HG02588 (cell line): Measurements from ENCODE around the gene TMEM81.

Experiments
- ATAC-seq: cut with Tn5 transposase; IDR thresholded peaks from one replicate; pipeline ENCODE4 v1.9.1; 2021; ENCODE audit warnings: mild to moderate bottlenecking, moderate library complexity; ENCODE audit not compliant: unreplicated experiment

Gene TMEM81

GRCh38 chr1:205077158-205077933, 6.9 kb downstream of the TMEM81 start:
- ATAC-seq, result no peak

GRCh38 chr1:205076245-205076761, 8.0 kb downstream of the TMEM81 start:
- no peak for ATAC-seq

GRCh38 chr1:205075642-205076155, 8.6 kb downstream of the TMEM81 start:
- no peak for ATAC-seq

- ATAC-seq, result no peak
These were observed 9.7 kb downstream of the TMEM81 start for GRCh38 chr1:205074513-205074912.

GRCh38 chr1:205074084-205074483, 10.2 kb downstream of the TMEM81 start:
- ATAC-seq, result no peak

- ATAC-seq, result no peak
These were observed 10.7 kb downstream of the TMEM81 start for GRCh38 chr1:205073511-205073910.

- no peak for ATAC-seq
These were observed 11.4 kb downstream of the TMEM81 start for GRCh38 chr1:205072881-205073280.

- ATAC-seq, result no peak
These were observed 12.0 kb downstream of the TMEM81 start for GRCh38 chr1:205072286-205072685.

GRCh38 chr1:205071801-205072200, 12.5 kb downstream of the TMEM81 start:
- ATAC-seq, result no peak

GRCh38 chr1:205071028-205071409, 13.2 kb downstream of the TMEM81 start:
- ATAC-seq, result no peak

- ATAC-seq, result no peak
These were observed 14.7 kb downstream of the TMEM81 start for GRCh38 chr1:205069371-205070125.

- no peak for ATAC-seq
These were observed 15.7 kb downstream of the TMEM81 start for GRCh38 chr1:205068457-205069040.

GRCh38 chr1:205068001-205068400, 16.3 kb downstream of the TMEM81 start:
- no peak for ATAC-seq

- ATAC-seq, result no peak
These were observed 17.2 kb downstream of the TMEM81 start for GRCh38 chr1:205067031-205067430.

GRCh38 chr1:205066141-205066818, 18.0 kb downstream of the TMEM81 start:
- no peak for ATAC-seq

- ATAC-seq, result no peak
These were observed 18.6 kb downstream of the TMEM81 start for GRCh38 chr1:205065666-205066065.

- no peak for ATAC-seq
These were observed 19.4 kb downstream of the TMEM81 start for GRCh38 chr1:205064741-205065316.

- no peak for ATAC-seq
These were observed 20.0 kb downstream of the TMEM81 start for GRCh38 chr1:205064301-205064700.

- no peak for ATAC-seq
These were observed 21.4 kb downstream of the TMEM81 start for GRCh38 chr1:205062895-205063294.

GRCh38 chr1:205062319-205062718, 21.9 kb downstream of the TMEM81 start:
- no peak for ATAC-seq

GRCh38 chr1:205061665-205062069, 22.6 kb downstream of the TMEM81 start:
- no peak for ATAC-seq
